HEK293T (cell line): ENCODE data around the gene FDCSP.

ENCODE experiments used
- CTCF ChIA-PET: fragments of 350-600 bp; formaldehyde crosslinking; extraction: SDS; loops from one replicate; lab custom pipeline; 2021; ENCODE audit warnings: antibody characterized with exemption, inconsistent platforms; lab: Yijun Ruan, JAX
- POLR2A ChIA-PET: fragments of 350-600 bp; formaldehyde crosslinking; extraction: SDS; loops from one replicate; lab custom pipeline; 2020; ENCODE audit warnings: antibody characterized with exemption, inconsistent platforms; lab: Yijun Ruan, JAX
- DNase-seq: peaks from one replicate; pipeline ENCODE4 v3.0.0; 2012; ENCODE audit warnings: mixed read lengths; ENCODE audit errors: extremely low spot score
- ARNT ChIP-seq: fragments of 450-650 bp; IDR thresholded peaks from 2 replicates; pipeline ENCODE4 v1.6.1; 2017; ENCODE audit warnings: mild to moderate bottlenecking
- BHLHE40 ChIP-seq: fragments of 450-650 bp; IDR thresholded peaks from 2 replicates; pipeline ENCODE4 v1.6.1; 2016; ENCODE audit warnings: mild to moderate bottlenecking, moderate library complexity, borderline replicate concordance
- CTBP1 ChIP-seq: fragments of 450-650 bp; IDR thresholded peaks from 2 replicates; pipeline ENCODE4 v1.6.1; 2016; ENCODE audit warnings: borderline replicate concordance
- ELF4 ChIP-seq: fragments of 450-650 bp; IDR thresholded peaks from 2 replicates; pipeline ENCODE4 v1.6.1; 2017; ENCODE audit warnings: antibody characterized with exemption
- FOXA1 ChIP-seq: fragments of 450-650 bp; IDR thresholded peaks from 2 replicates; pipeline ENCODE4 v1.6.1; 2016; ENCODE audit warnings: mild to moderate bottlenecking
- FOXK2 ChIP-seq: fragments of 450-650 bp; IDR thresholded peaks from 2 replicates; pipeline ENCODE4 v1.6.1; 2016; ENCODE audit warnings: mild to moderate bottlenecking
- FOXM1 ChIP-seq: fragments of 450-650 bp; IDR thresholded peaks from 2 replicates; pipeline ENCODE4 v1.6.1; 2017; ENCODE audit warnings: mild to moderate bottlenecking, borderline replicate concordance
- HDGF ChIP-seq: fragments of 450-650 bp; IDR thresholded peaks from 2 replicates; pipeline ENCODE4 v1.6.1; 2017; ENCODE audit warnings: antibody characterized with exemption, borderline replicate concordance
- L3MBTL2 ChIP-seq: fragments of 450-650 bp; conservative IDR thresholded peaks from 2 replicates; pipeline ENCODE4 v1.6.1; 2016; ENCODE audit warnings: mild to moderate bottlenecking
- LEF1 ChIP-seq: fragments of 450-650 bp; IDR thresholded peaks from 2 replicates; pipeline ENCODE4 v1.6.1; 2017; ENCODE audit warnings: mild to moderate bottlenecking, borderline replicate concordance
- NFRKB ChIP-seq: fragments of 450-650 bp; IDR thresholded peaks from 2 replicates; pipeline ENCODE4 v1.6.1; 2016; ENCODE audit warnings: mild to moderate bottlenecking, moderate library complexity
- SP1 ChIP-seq: fragments of 450-650 bp; IDR thresholded peaks from 2 replicates; pipeline ENCODE4 v1.6.1; 2017
- SUZ12 ChIP-seq: fragments of 450-650 bp; IDR thresholded peaks from 2 replicates; pipeline ENCODE4 v1.6.1; 2016; ENCODE audit warnings: mild to moderate bottlenecking
- TARDBP ChIP-seq: fragments of 450-650 bp; IDR thresholded peaks from 2 replicates; pipeline ENCODE4 v1.6.1; 2016
- ZNF384 ChIP-seq: fragments of 450-650 bp; IDR thresholded peaks from 2 replicates; pipeline ENCODE4 v1.6.1; 2016
- TF ChIP-seq, protein P1 (sequence below): fragments of 450-650 bp; IDR thresholded peaks from 2 replicates; pipeline ENCODE4 v1.6.1; 2016

FDCSP gene

DNA sequence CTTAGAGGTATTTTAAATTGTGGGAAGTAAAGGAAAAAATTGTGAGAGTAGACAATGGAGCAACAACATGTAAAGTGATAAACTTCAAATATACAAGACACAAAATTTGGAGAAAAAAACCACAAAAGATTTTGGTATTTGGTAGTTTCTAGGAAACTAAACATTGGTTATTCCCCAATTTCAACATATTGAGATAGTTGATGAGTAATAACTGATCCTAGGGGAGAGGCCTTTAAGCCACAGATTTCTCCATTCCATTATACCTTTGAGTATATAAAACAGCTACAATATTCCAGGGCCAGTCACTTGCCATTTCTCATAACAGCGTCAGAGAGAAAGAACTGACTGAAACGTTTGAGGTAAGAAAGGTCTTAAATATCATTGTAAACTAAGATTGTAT, at the start of gene FDCSP:
TSS of gene FDCSP (plus strand) at position 301 of the 400 bp plus-strand sequence. CDS start 5,071 bp downstream, outside the sequence.
- DNase-seq: no peak
- ChIA-PET POLR2A (no interaction called here), CTCF (no interaction called here)
- TF ChIP-seq TARDBP (no peak), HDGF (no peak), FOXK2 (no peak), CTBP1 (no peak), BHLHE40 (no peak), ARNT (no peak), SUZ12 (no peak), FOXM1 (no peak)

DNA sequence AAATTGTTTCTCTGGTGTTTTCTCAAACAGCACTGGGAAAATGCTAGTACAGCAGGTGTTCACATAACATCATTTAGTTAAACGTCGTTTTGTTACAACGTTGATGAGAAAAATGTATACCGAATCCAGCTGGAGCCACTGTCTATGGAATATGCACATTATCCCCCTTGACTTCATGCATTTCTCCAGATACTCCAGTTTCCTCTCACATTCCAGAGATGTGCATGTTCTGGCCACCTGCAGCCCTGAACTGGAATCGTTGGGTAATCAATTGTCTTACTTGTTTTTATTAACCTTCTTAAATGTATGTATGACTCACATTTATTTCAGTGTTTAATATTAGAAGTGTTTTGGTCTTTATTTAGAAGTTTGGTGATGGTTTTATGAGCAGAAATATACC, 48.8 kb upstream of the FDCSP start:
- CTCF ChIA-PET: interaction anchor here (1.6 kb wide), 1 partner anchor 16 kb away, joined by 3 read pairs; no protein-coding TSS in a partner anchor
- POLR2A ChIA-PET: no interaction called here

DNA sequence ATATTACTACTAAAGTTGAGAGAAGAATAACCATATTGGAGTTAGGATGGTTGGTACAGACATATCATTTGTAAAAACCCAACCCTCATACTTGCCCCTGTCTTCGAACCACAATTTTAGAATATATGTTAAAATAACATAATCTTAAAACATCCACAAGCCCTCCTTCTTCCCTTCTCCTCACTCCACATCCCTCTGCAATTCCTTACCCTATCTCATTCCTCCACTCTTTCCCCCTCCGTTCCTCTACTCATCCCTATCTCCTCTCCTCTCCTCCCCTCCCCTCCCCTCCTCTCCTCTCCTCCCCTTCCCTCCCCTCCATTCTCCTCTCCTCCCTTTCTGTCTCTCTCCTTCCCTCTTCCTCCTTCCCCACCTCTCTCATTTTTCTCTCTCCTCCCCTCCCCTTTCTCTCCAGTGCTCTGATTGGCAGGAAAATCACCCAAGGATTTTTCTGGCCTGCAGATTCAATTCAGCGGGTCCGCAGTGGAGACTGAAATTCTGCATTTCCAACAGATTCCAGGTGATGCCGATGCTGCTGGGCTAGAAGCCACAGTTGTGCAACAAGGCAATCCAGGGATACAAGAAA, 47.8 kb upstream of the FDCSP start:
- no peak for DNase-seq
- POLR2A ChIA-PET: no interaction called here
- CTCF ChIA-PET: no interaction called here
- TF ChIP-seq SP1: no peak

More for the DNA sequence above, 48.8 kb upstream of the FDCSP start:
- no peak for DNase-seq
- TF ChIP-seq, protein P1, sequence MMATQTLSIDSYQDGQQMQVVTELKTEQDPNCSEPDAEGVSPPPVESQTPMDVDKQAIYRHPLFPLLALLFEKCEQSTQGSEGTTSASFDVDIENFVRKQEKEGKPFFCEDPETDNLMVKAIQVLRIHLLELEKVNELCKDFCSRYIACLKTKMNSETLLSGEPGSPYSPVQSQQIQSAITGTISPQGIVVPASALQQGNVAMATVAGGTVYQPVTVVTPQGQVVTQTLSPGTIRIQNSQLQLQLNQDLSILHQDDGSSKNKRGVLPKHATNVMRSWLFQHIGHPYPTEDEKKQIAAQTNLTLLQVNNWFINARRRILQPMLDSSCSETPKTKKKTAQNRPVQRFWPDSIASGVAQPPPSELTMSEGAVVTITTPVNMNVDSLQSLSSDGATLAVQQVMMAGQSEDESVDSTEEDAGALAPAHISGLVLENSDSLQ: no peak
- no peak for TF ChIP-seq CTBP1
- TF ChIP-seq ELF4: no peak
- TF ChIP-seq LEF1: no peak
- TF ChIP-seq FOXK2: no peak

DNA sequence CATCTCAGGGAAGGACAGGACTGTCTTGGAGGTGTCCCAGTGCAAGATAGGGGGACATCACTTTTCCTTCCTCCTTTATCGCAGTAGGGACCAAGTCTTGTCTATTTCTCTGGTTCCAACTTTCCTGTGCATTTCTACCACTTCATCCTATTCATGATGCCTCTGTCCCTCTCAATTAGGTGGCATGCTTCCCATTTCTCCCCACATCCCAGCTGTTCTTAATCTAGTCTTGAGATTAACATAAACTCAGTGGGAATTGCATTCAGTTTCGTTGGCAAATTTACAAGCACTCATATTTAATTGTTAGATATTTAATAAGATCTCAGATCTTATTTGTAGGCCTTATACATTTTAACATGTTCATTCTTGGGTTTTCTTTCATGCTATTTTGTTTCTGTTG, 46.1 kb upstream of the FDCSP start:
- POLR2A ChIA-PET: no interaction called here
- no peak for TF ChIP-seq TARDBP
- TF ChIP-seq FOXA1: no peak
- no peak for TF ChIP-seq L3MBTL2
- TF ChIP-seq ELF4: no peak
- no peak for TF ChIP-seq HDGF
- TF ChIP-seq ARNT: no peak
- CTCF ChIA-PET: no interaction called here
- no peak for DNase-seq

DNA sequence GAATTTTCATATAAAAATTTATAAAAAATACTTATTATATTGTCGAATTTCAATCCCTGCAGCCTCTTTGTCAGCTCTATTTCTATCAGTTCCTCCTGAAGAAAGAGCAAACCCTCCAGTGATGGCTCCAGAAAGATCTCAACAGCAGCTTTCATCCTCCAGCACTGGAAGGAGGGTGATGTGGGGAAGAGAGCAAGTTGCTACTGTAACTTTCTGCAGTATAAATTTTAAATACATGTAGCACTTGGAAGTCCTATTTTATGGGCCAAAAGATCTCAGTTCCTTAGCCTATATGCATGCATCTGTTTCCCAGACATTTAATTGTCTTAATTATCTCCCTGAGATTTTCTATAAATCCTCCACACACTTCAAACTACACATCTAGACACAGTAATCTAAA, 44.1 kb upstream of the FDCSP start:
- no peak for TF ChIP-seq LEF1
- no peak for TF ChIP-seq NFRKB
- no peak for TF ChIP-seq ELF4
- TF ChIP-seq L3MBTL2: no peak
- TF ChIP-seq ZNF384: no peak
- no peak for TF ChIP-seq FOXM1
- DNase-seq: no peak
- CTCF ChIA-PET: no interaction called here
- POLR2A ChIA-PET: no interaction called here

DNA sequence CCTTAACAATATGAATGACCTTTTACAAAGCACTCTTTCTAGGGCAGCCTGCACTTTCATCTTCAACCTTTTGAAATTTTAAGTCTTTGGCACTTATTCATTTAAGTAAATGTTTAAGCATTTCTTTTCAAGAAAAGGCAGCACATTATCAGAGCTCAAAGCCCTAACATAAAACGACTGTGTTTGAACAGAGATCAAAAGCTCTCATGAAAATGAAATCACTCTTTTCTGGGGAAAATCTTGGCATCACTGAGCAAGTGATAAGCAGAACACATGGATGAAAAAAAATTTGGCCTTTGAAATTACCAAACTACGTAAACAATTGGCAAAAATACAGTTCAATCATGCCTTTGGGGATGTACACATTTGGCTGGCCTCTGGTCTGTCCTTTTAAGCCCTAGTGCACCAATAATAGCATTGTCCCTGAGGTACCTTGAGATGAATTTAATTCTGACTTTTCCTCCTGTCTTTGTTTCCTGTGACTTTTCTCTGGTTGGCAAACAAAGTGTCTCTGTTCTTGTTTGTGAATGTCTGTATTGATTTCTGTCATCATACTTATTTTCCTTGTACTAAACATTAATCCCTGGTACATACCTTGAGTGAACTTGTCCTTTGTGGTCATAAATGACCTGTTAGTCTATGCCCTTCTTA, 43.3 kb upstream of the FDCSP start:
- POLR2A ChIA-PET: no interaction called here
- no peak for DNase-seq
- CTCF ChIA-PET: no interaction called here
- TF ChIP-seq TARDBP (no peak), CTBP1 (no peak), ZNF384 (no peak), NFRKB (no peak), ELF4 (no peak), BHLHE40 (no peak), FOXK2 (no peak), SP1 (no peak), FOXA1 (no peak), FOXM1 (no peak), LEF1 (no peak), HDGF (no peak), L3MBTL2 (no peak)
- TF ChIP-seq, protein P1: no peak

DNA sequence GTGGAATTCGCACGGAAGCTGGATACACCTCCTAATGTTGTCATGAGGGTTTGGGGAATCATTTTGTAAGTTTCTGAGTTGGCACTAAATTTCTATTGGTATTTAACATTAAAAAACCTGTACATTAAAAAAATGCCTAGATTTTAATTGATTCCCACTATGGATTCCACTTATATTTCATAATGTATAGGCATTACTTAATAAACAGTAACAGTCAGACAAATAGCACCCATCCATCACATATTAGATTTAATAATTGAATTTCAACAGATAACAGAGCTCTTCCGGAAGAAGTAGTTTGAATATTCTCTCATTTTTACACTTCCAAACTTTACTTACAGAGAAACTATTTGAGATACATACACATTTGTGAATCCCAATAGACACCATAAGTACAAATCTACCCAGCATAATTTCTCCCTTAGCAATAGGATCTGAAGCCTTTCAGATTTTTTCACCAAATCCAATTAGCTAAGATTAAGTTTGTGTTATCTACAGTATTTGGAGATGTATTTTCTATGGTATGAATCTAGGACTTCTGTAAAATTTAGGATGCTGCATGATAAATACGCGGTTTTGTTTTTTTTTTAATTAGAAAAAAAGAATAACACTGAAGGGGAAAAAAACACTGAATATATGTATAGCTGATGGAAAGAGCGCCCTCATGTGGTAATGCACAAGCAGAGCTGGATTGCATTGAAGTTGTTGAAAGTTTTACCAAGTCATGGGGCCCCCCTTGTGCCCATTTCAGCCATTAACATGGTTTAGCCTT, 42.6 kb upstream of the FDCSP start:
- POLR2A ChIA-PET: no interaction called here
- peak; percentile 52 for DNase-seq
- TF ChIP-seq ZNF384 (peak; percentile 67), BHLHE40 (no peak)
- CTCF ChIA-PET: interaction anchor here (0.6 to 0.7 kb wide), 4 partner anchors 34 to 251 kb away, joined by 3 to 9 read pairs (median 4); no protein-coding TSS in a partner anchor

DNA sequence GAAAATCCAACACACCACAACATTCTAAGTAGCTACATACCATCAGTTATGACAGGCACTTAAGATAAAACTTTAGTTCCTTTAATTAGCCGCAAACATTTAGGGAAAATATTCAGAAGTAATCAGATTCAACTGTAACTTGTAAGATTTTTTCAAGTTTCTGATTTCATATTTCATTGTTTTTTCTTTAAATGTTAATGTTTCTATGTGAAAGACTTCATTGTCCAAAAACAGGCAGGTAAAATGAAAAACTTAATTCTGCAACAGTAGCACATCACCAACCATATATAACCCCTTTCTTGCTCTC, 42.0 kb upstream of the FDCSP start:
- CTCF ChIA-PET: no interaction called here
- POLR2A ChIA-PET: no interaction called here
- TF ChIP-seq L3MBTL2 (no peak), SUZ12 (no peak), FOXM1 (no peak)
- no peak for DNase-seq
